Body of pancreas (tissue), 4 donors: ENCODE results near the gene GBGT1.

Experiments used
- CTCF ChIP-seq, 7 experiments: fragments of 450-650 bp in 4 of 7; fragments of 200-600 bp in 3 of 7; sonication (generic) in 3 of 7; IDR thresholded peaks; one replicate each; pipeline ENCODE4 v1.5.1; 2016 to 2019; ENCODE audit warnings: antibody characterized with exemption in 7 of 7
- POLR2A ChIP-seq, 3 donors: fragments of 450-650 bp; IDR thresholded peaks; one replicate each; pipeline ENCODE4 v1.6.1; 2016; ENCODE audit warnings: antibody characterized with exemption in 3 of 3, mild to moderate bottlenecking in 2 of 3

- no peak for TF ChIP-seq CTCF (IDR thresholded peaks at IDR 0.05)
- TF ChIP-seq POLR2A (IDR thresholded peaks at IDR 0.05): no peak
These were observed 36.9 kb upstream of the GBGT1 start for GRCh38 chr9:133200631-133201030.
